ENCODE results near the gene NGEF. TPM values are rescaled to one million over a fixed set of nuclear protein-coding genes. Genes with fewer than 3 reads are reported as not detected.
A peak's percentile ranks its signal among the peaks of the same experiment; 100 is the strongest.

The NGEF gene
- total and polyA plus RNA-seq, 4 donors: 0.54 to 10.1 (median 2.7) TPM

- Histone ChIP-seq H3K4me1 (ENCODE audit: control insufficient read depth in 1 of 2, insufficient read depth in 2 of 2, low read length in 2 of 2) (no peaks in the 10 kb centered on the region), H3K27me3 (ENCODE audit: control insufficient read depth in 1 of 2, insufficient read depth in 2 of 2, low read length in 1 of 2) (no peaks in the 10 kb centered on the region), H3K27ac (ENCODE audit: low read depth in 1 of 2, low read length in 2 of 2) (no peak overlapping the region), H3K9me3 (ENCODE audit: control insufficient read depth, low read length) (no peaks in the 10 kb centered on the region), H3K36me3 (ENCODE audit: control insufficient read depth in 1 of 2, insufficient read depth in 2 of 2, low read length in 1 of 2) (no peaks in the 10 kb centered on the region), H3K4me3 (ENCODE audit: low read length in 2 of 2) (no peak overlapping the region)
- WGBS, 2 donors: 91 to 94% methylated on average over 9 of the region's 9 CpGs
- peak in 1 of 2 donors; percentile 37 for DNase-seq
- intact Hi-C loops (cut with DNase I): no loop called here
- no peak for ATAC-seq (ENCODE audit: low FRiP score)
These were observed 34.6 kb upstream of the NGEF start for GRCh38 chr2:233047667-233048066.

GRCh38 chr2:233047206-233047605 is 34.1 kb upstream of the NGEF start:
- Histone ChIP-seq H3K4me1 (ENCODE audit: control insufficient read depth in 1 of 2, insufficient read depth in 2 of 2, low read length in 2 of 2) (no peaks in the 10 kb centered on the region), H3K9me3 (ENCODE audit: control insufficient read depth, low read length) (no peaks in the 10 kb centered on the region), H3K36me3 (ENCODE audit: control insufficient read depth in 1 of 2, insufficient read depth in 2 of 2, low read length in 1 of 2) (no peaks in the 10 kb centered on the region), H3K27ac (ENCODE audit: low read depth in 1 of 2, low read length in 2 of 2) (no peak overlapping the region), H3K27me3 (ENCODE audit: control insufficient read depth in 1 of 2, insufficient read depth in 2 of 2, low read length in 1 of 2) (no peaks in the 10 kb centered on the region), H3K4me3 (ENCODE audit: low read length in 2 of 2) (no peak overlapping the region)
- 96 to 99% methylated on average over 3 of the region's 3 CpGs for WGBS, 2 donors
- ATAC-seq (ENCODE audit: low FRiP score): no peak
- DNase-seq: peak in 1 of 2 donors; percentile 25
- intact Hi-C loops (cut with DNase I): no loop called here

GRCh38 chr2:233044974-233045605 is 32.0 kb upstream of the NGEF start:
- no peaks in the 10 kb centered on the region for H3K27me3 ChIP-seq (ENCODE audit: control insufficient read depth in 1 of 2, insufficient read depth in 2 of 2, low read length in 1 of 2)
- H3K27ac ChIP-seq (ENCODE audit: low read depth in 1 of 2, low read length in 2 of 2): no peak overlapping the region
- 50 to 60% methylated on average over 9 of the region's 9 CpGs for WGBS, 2 donors
- DNase-seq: peak; percentile 10 to 21
- intact Hi-C loops (cut with DNase I): no loop called here
- ATAC-seq (ENCODE audit: low FRiP score): no peak
- no peaks in the 10 kb centered on the region for H3K36me3 ChIP-seq (ENCODE audit: control insufficient read depth in 1 of 2, insufficient read depth in 2 of 2, low read length in 1 of 2)
- H3K4me1 ChIP-seq (ENCODE audit: control insufficient read depth in 1 of 2, insufficient read depth in 2 of 2, low read length in 2 of 2): no peaks in the 10 kb centered on the region
- no peak overlapping the region for H3K4me3 ChIP-seq (ENCODE audit: low read length in 2 of 2)
- no peaks in the 10 kb centered on the region for H3K9me3 ChIP-seq (ENCODE audit: control insufficient read depth, low read length)

GRCh38 chr2:233042549-233042948 is 29.5 kb upstream of the NGEF start:
- WGBS, 2 donors: 96% methylated on average over 9 of the region's 9 CpGs
- no peak overlapping the region for H3K4me3 ChIP-seq (ENCODE audit: low read length in 2 of 2)
- H3K36me3 ChIP-seq (ENCODE audit: control insufficient read depth in 1 of 2, insufficient read depth in 2 of 2, low read length in 1 of 2): no peaks in the 10 kb centered on the region
- no peak overlapping the region for H3K27ac ChIP-seq (ENCODE audit: low read depth in 1 of 2, low read length in 2 of 2)
- no peaks in the 10 kb centered on the region for H3K27me3 ChIP-seq (ENCODE audit: control insufficient read depth in 1 of 2, insufficient read depth in 2 of 2, low read length in 1 of 2)
- ATAC-seq (ENCODE audit: low FRiP score) (no peak), DNase-seq (peak in 1 of 2 donors; percentile 61)
- no peaks in the 10 kb centered on the region for H3K9me3 ChIP-seq (ENCODE audit: control insufficient read depth, low read length)
- intact Hi-C loops (cut with DNase I): no loop called here
- no peaks in the 10 kb centered on the region for H3K4me1 ChIP-seq (ENCODE audit: control insufficient read depth in 1 of 2, insufficient read depth in 2 of 2, low read length in 2 of 2)

- H3K4me3 ChIP-seq (ENCODE audit: low read length in 2 of 2): no peak overlapping the region
- H3K27ac ChIP-seq (ENCODE audit: low read depth in 1 of 2, low read length in 2 of 2): no peak overlapping the region
- no peaks in the 10 kb centered on the region for H3K27me3 ChIP-seq (ENCODE audit: control insufficient read depth in 1 of 2, insufficient read depth in 2 of 2, low read length in 1 of 2)
- peak in 1 of 2 donors; percentile 32 for DNase-seq
- H3K36me3 ChIP-seq (ENCODE audit: control insufficient read depth in 1 of 2, insufficient read depth in 2 of 2, low read length in 1 of 2): no peaks in the 10 kb centered on the region
- no peaks in the 10 kb centered on the region for H3K9me3 ChIP-seq (ENCODE audit: control insufficient read depth, low read length)
- no peak for ATAC-seq (ENCODE audit: low FRiP score)
- WGBS, 2 donors: 90 to 91% methylated on average over 10 of the region's 10 CpGs
- H3K4me1 ChIP-seq (ENCODE audit: control insufficient read depth in 1 of 2, insufficient read depth in 2 of 2, low read length in 2 of 2): no peaks in the 10 kb centered on the region
- intact Hi-C loops (cut with DNase I): no loop called here
These were observed 28.8 kb upstream of the NGEF start for GRCh38 chr2:233041722-233042323.

GRCh38 chr2:233040571-233040970 is 27.5 kb upstream of the NGEF start:
- no peaks in the 10 kb centered on the region for H3K4me1 ChIP-seq (ENCODE audit: control insufficient read depth in 1 of 2, insufficient read depth in 2 of 2, low read length in 2 of 2)
- no peak overlapping the region for H3K4me3 ChIP-seq (ENCODE audit: low read length in 2 of 2)
- H3K9me3 ChIP-seq (ENCODE audit: control insufficient read depth, low read length): no peaks in the 10 kb centered on the region
- no peaks in the 10 kb centered on the region for H3K36me3 ChIP-seq (ENCODE audit: control insufficient read depth in 1 of 2, insufficient read depth in 2 of 2, low read length in 1 of 2)
- H3K27me3 ChIP-seq (ENCODE audit: control insufficient read depth in 1 of 2, insufficient read depth in 2 of 2, low read length in 1 of 2): no peaks in the 10 kb centered on the region
- 86 to 93% methylated on average over 4 of the region's 4 CpGs for WGBS, 2 donors
- ATAC-seq (ENCODE audit: low FRiP score) (no peak), DNase-seq (peak in 1 of 2 donors; percentile 19)
- intact Hi-C loops (cut with DNase I): no loop called here
- H3K27ac ChIP-seq (ENCODE audit: low read depth in 1 of 2, low read length in 2 of 2): no peak overlapping the region

- no peak for ATAC-seq (ENCODE audit: low FRiP score)
- 92 to 96% methylated on average over 10 of the region's 10 CpGs for WGBS, 2 donors
- Histone ChIP-seq H3K9me3 (ENCODE audit: control insufficient read depth, low read length) (no peaks in the 10 kb centered on the region), H3K4me3 (ENCODE audit: low read length in 2 of 2) (no peak overlapping the region), H3K36me3 (ENCODE audit: control insufficient read depth in 1 of 2, insufficient read depth in 2 of 2, low read length in 1 of 2) (no peaks in the 10 kb centered on the region), H3K27ac (ENCODE audit: low read depth in 1 of 2, low read length in 2 of 2) (no peak overlapping the region), H3K4me1 (ENCODE audit: control insufficient read depth in 1 of 2, insufficient read depth in 2 of 2, low read length in 2 of 2) (no peaks in the 10 kb centered on the region), H3K27me3 (ENCODE audit: control insufficient read depth in 1 of 2, insufficient read depth in 2 of 2, low read length in 1 of 2) (no peaks in the 10 kb centered on the region)
- intact Hi-C loops (cut with DNase I): no loop called here
- DNase-seq: peak in 1 of 2 donors; percentile 38
These were observed 26.9 kb upstream of the NGEF start for GRCh38 chr2:233039846-233040530.

GRCh38 chr2:233039212-233039845 is 26.3 kb upstream of the NGEF start:
- 80 to 83% methylated on average over 8 of the region's 8 CpGs for WGBS, 2 donors
- no peaks in the 10 kb centered on the region for H3K4me1 ChIP-seq (ENCODE audit: control insufficient read depth in 1 of 2, insufficient read depth in 2 of 2, low read length in 2 of 2)
- H3K27me3 ChIP-seq (ENCODE audit: control insufficient read depth in 1 of 2, insufficient read depth in 2 of 2, low read length in 1 of 2): no peaks in the 10 kb centered on the region
- H3K36me3 ChIP-seq (ENCODE audit: control insufficient read depth in 1 of 2, insufficient read depth in 2 of 2, low read length in 1 of 2): no peaks in the 10 kb centered on the region
- DNase-seq (no peak), ATAC-seq (ENCODE audit: low FRiP score) (no peak)
- H3K4me3 ChIP-seq (ENCODE audit: low read length in 2 of 2): no peak overlapping the region
- H3K9me3 ChIP-seq (ENCODE audit: control insufficient read depth, low read length): no peaks in the 10 kb centered on the region
- H3K27ac ChIP-seq (ENCODE audit: low read depth in 1 of 2, low read length in 2 of 2): no peak overlapping the region
- intact Hi-C loops (cut with DNase I): no loop called here

Data from aorta (tissue), 5 donors.